ENCODE results near the gene PHKG2.

Gene PHKG2

DNA sequence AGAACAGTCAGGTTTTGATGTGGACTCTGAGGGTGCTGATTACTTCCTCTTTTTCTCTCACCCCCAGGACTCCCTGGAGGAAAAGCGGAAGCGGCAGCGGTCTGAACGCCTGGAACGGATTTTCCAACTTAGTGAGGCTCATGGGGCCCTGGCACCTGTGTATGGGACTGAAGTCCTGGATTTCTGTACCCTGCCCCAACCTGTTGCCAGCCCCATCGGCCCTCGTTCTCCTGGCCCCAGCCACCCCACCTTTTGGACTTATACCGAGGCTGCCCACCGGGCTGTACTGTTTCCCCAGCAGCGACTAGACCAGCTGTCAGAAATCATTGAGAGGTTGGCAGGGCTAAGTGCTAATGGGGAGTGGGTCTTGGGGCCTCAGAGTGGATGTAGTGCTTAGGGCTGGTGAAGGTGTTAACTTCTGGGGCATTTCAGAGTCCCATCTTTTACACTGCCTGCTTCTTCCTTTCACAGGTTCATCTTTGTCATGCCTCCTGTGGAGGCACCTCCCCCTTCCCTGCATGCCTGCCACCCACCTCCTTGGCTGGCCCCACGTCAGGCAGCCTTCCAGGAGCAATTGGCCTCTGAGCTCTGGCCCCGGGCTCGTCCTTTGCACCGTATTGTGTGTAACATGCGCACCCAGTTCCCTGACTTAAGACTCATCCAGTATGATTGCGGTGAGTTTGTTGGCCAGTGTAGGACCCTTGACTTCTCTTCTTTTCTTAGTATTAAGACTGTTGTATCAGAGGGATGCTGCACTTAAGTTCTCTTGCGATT, 19.1 kb upstream of the PHKG2 start:
- no peak for DNase-seq

DNA sequence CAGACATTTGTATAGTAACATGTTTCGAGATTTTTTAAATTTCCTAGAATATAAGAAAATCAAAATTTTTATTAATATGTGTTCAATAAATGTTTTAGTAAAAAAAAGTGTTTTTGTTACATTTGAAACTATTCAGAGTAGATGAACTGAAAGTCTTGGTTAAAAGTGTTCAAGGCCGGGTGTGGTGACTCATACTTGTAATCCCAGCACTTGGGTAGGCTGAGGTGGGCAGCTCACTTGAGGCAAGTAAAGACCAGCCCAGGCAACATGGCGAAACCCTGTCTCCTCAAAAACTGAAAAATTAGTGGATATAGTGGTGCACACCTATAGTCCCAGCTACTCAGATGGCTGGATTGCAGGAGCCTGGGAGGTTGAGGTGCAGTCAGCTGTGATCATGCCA, 16.8 kb upstream of the PHKG2 start:
- no peak for DNase-seq

DNA sequence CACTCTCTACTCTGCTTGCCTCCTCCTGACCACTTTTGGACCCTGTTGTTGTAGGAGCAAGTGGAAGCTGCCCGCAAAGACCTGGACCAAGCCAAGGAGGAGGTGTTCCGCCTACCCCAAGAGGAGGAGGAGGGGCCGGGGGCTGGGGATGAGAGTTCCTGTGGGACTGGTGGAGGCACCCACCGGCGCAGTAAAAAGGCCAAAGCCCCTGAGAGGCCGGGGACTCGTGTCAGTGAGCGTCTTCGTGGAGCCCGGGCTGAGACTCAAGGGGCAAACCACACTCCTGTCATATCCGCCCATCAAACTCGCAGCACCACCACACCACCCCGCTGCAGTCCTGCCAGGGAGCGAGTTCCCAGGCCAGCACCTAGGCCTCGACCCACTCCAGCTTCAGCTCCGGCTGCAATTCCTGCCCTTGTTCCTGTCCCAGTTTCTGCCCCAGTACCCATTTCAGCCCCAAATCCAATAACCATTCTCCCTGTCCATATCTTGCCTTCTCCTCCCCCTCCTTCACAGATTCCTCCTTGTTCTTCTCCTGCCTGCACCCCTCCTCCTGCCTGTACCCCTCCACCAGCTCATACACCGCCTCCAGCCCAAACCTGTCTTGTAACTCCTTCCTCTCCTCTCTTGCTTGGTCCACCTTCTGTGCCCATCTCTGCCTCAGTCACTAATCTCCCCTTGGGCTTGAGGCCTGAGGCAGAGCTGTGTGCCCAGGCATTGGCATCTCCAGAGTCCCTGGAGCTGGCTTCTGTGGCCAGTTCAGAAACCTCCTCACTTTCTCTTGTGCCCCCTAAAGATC, 11.0 kb upstream of the PHKG2 start:
- no peak for DNase-seq

DNA sequence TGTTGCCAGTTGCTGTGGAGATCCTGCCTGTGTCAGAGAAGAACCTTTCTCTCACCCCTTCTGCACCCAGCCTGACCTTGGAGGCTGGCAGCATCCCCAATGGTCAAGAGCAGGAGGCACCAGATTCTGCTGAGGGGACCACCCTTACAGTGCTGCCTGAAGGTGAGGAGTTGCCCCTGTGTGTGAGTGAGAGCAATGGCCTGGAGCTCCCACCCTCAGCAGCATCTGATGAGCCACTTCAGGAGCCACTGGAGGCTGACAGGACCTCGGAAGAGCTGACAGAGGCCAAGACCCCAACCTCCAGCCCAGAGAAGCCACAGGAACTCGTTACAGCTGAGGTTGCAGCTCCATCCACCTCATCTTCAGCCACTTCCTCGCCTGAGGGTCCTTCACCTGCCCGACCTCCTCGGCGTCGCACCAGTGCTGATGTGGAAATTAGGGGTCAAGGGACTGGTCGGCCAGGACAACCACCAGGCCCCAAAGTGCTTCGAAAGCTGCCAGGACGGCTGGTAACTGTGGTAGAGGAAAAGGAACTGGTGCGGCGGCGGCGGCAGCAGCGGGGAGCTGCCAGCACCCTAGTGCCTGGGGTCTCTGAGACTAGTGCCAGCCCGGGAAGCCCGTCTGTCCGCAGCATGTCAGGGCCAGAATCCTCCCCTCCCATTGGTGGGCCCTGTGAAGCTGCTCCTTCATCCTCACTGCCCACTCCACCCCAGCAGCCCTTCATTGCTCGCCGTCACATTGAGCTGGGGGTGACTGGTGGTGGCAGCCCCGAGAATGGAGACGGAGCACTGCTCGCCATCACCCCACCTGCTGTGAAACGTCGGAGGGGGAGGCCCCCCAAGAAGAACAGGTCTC, 10.2 kb upstream of the PHKG2 start:
- no peak for DNase-seq

DNA sequence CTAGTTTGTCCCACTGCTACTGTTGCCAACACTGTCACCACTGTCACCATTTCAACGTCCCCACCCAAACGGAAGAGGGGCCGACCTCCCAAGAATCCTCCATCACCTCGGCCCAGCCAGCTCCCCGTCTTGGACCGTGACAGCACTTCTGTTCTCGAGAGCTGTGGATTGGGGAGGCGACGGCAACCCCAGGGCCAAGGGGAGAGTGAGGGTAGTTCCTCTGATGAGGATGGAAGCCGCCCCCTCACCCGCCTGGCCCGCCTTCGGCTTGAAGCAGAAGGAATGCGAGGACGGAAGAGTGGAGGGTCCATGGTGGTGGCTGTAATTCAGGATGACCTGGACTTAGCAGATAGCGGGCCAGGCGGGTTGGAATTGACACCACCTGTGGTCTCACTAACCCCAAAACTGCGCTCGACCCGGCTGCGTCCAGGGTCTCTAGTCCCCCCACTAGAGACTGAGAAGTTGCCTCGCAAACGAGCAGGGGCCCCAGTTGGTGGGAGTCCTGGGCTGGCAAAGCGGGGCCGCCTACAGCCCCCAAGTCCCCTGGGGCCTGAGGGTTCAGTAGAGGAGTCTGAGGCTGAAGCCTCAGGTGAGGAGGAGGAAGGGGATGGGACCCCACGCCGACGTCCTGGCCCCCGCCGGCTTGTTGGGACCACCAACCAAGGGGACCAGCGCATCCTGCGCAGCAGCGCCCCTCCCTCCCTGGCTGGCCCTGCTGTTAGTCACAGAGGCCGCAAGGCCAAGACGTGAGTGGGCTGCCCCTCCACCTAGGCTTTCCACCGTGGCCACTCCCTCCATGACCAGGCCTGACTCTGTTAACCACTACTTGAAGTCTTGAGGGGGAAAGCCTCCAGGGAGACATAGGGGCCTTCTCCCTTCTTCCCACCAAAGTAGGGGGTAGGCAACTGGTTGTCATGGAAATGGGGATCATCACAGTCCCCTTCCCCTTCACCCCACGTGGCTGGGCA, 9.0 kb upstream of the PHKG2 start:
- DNase-seq = no peak

DNA sequence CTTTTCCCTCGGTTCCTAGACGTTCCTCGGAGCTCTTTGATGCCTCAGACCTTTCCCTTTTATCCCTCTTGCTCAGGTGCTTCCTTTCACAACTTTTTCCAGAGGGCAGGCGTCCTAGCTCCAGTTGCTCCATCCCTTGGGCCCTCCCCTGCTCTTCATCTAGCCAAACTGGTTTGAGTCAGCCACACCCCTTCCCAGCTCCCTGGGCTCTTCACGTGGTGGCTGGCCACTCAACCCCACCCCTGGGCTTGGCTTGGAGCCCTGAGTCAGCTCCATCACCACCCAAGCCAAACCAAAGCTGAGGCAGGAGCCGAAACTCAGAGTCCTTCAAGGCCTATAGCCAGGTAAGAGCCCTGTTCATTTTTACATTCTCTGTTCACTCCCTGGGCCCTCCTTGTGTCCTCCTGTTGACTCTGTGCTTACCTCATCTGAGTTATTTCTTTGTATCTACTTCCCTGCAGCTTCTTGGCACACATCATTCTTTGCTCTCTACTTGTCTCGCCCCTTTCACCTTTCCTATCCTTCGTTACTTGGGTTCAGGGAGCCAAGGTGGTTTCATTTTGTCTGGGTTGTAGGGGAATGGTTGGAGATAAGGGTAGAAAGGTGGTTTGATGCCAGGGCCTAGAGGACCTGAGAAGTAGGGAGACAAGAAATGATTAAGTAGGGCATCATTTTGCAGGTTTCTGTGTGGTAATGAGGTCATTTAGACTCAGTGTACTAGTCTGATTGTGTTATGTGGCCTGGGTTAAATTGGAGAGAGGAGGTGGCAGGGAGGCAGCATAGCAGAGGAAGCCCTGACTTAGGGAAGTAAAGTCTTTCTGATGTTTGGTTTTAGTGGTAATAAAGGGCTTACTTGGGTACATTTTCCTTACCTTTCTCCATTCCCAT, 7.6 kb upstream of the PHKG2 start:
- DNase-seq = no peak

DNA sequence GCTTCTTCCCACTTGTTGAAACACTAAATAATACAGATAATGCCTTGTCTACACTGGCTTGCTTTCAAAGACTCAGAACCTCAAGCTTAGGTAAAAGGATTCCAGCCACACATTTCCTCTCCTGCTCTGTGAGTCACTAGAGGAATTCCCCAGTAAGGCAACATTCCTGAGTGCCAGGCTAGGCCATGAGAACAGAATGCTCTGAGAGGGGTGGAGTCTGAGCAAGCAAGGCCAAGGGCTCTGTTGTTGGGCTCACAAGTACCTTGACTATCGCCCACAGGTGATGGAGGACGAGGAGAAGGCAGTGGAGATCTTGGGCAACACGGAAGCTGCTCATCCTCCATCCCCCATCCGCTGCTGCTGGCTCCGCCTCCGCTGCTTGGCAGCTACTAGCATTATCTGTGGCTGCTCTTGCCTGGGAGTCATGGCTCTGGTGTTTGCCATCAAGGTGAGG, 6.7 kb upstream of the PHKG2 start:
- no peak for DNase-seq

DNA sequence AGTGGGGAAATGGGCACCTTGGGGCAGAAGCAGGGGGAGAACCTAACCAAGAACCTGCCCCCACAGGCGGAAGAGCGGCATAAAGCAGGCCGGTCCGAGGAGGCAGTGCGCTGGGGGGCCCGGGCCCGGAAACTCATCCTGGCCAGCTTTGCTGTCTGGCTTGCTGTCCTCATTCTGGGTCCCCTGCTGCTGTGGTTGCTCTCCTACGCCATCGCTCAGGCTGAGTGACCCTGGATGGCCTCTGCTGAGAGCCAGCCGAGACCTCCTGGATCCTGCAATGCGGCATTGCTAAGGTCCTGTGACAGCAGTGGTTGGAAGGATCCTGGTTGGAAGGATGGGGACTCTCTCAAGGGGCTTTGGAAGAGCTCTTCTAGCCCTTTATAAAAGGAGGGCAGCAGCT, 4.5 kb upstream of the PHKG2 start:
- DNase-seq = no peak

DNA sequence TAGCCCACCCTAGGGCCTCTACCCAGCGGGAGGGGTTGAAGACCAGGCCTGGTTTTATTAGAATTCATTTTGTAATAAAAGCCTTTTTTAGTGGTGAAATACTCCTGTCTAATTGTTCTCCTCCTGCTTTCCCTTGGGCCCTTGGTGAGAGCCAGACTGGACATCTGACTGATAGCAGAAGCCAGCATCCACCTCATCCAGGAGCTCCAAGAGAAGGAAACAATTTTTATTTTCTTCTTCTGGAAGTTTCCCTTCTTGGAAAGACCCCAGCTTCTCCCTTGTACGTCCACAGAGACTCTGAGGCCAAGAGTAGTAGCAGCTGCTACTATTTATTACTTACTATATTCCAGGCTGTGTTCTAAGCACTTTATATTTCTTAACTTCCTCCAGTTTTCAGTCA, 4.0 kb upstream of the PHKG2 start:
- DNase-seq = no peak

DNA sequence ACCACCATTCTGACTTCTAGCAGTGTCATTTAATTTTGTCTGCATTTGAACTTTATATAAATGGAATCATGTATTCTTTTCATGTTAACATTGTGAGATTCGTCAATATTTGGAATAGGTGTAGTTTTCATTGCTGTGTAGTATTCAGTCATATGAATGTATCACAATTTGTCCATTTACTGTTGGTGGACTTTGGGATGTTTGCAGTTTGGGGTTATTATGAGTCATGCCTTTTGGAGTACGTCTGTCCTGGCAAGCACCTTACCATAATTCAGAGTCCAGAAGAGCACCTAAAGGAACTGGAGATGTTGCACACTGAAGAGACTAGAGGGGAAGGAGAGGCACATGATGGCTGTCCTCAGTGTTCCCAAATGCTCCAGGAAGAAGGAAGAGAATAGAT, 3.1 kb upstream of the PHKG2 start:
- no peak for DNase-seq

DNA sequence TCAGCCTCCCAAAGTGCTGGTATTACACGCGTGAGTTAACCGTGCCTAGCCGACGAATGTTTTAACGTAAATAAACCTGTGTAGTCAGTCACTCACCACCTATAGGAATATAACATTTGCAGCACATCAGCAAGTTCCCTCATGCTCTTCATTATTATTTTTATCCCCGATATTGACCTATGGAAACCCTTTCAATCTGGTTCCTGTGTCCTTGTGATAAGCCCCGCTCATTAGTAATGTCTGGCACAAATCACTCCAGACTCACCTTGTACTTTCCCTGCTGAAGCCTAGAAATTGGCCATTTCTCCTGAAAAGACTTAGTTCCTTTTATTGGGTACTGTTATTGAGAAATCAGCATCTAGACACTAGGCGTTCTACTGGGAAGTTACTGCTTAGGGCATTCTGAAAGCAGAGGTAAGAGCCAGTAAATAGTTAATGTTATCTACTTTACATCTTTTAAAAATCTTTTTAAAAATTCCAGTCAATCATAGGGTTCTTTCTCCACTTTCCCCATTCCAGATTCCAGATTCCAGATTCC, 1.5 kb upstream of the PHKG2 start:
- no peak for DNase-seq

DNA sequence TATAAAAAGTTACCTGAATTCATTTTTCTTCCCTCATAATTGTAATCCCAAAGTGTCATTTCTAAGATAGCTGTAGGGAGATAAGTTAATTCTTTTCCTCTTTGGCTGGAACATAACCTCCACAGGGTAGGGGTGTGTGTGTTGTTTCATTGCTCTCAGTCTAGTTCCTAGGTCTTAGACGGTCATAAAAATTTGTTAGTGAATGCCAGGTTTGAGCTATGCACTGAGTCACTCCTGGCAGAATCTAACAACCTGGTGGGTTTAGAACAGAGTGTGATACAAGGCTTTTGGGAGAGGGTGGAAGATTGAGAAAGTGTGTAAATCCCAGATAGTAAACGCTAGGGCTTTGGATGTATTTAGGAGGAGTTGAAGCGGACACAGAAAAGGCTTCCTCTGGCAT, 894 bp upstream of the PHKG2 start:
- no peak for DNase-seq

DNA sequence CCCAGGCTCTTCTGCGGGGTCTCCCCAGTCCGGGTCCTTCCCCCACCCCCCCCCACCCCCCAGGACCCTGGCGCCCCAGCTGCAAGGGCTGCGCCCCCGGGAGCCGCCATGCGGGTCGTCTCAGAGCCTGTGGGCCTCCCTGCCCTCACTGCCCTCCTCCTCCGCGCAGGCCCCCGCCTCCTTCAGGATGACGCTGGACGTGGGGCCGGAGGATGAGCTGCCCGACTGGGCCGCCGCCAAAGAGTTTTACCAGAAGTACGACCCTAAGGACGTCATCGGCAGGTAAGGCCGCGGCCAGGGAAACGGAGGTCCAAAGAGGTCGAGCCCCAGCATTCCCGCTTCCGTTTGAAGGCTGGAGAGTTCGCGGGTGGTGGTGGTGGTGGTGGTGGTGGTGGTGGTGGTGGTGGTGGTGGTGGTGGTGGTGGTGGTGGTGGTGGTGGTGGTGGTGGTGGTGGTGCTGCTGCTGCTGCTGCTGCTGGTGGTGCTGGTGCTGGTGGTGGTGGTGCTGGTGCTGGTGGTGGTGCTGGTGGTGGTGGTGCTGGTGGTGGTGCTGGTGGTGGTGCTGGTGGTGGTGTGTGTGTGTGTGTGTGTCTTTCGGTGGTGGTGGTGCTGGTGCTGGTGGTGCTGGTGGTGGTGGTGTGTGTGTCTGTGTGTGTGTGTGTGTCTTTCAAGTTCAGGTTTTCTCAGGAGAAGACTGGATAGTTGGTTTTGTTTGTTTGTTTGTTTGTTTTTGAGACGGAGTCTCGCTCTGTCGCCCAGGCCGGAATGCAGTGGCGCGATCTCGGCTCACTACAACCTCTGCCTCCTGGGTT, 615 bp downstream of the PHKG2 start:
- DNase-seq = no peak

DNA sequence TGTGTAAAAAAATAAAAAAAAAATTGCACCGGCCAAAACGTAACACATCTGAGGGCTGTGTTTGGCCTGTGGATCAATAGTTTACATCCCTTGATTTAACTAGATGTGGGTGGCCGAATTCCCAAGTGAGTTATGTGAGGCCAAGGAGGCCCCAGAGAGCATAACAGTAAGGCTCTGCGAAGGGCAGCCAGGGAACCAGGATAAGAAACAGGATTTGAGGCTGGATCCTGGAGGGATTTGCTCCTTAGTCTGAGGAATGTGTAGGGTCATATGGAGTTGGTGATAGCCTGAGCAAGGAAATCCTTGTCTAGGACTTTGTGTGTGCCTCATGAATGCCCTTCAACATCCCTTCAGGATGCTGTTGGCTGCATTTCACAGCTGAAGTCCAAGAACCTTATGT, 2.0 kb downstream of the PHKG2 start:
- no peak for DNase-seq

DNA sequence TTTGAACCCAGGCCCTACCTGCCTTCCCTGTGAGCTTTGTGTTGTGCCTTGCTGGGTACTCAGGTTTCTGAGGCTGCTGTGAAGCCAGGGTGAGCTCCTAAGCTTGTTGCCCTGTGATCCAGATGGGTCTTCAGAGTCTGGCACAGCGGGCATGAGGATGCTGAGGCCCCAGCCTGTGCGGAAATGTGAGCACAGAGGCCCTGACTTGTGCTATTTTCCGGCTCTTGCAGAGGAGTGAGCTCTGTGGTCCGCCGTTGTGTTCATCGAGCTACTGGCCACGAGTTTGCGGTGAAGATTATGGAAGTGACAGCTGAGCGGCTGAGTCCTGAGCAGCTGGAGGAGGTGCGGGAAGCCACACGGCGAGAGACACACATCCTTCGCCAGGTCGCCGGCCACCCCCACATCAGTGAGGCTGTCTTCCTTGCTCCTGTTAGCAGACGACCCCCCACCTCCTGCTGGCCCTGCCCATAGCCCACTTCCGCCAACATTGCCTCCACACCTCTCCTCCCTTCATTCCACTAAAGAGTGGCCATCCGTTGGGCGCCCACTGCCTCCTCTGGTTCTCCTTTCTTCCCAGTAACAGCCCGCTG, 2.7 kb downstream of the PHKG2 start:
- no peak for DNase-seq

DNA sequence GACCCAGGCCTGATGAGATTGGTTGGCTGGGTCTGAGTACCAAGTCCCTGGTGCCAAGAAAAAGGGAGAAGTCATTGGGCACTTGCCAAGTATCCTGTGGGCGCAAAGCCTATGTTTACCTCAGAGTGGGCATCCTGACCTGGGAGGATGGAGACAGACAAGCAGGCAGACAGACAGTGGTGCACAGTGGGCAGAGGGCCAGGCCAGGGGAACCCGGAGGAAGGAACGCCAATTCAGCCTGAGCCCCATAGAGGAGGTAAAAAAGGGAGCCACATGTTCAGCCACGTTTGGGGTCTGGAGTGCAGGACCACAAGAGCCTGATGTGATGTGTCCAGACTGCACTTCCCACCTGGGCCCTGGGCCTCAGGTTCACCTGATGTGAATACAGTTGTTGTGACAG, 5.4 kb downstream of the PHKG2 start:
- no peak for DNase-seq

DNA sequence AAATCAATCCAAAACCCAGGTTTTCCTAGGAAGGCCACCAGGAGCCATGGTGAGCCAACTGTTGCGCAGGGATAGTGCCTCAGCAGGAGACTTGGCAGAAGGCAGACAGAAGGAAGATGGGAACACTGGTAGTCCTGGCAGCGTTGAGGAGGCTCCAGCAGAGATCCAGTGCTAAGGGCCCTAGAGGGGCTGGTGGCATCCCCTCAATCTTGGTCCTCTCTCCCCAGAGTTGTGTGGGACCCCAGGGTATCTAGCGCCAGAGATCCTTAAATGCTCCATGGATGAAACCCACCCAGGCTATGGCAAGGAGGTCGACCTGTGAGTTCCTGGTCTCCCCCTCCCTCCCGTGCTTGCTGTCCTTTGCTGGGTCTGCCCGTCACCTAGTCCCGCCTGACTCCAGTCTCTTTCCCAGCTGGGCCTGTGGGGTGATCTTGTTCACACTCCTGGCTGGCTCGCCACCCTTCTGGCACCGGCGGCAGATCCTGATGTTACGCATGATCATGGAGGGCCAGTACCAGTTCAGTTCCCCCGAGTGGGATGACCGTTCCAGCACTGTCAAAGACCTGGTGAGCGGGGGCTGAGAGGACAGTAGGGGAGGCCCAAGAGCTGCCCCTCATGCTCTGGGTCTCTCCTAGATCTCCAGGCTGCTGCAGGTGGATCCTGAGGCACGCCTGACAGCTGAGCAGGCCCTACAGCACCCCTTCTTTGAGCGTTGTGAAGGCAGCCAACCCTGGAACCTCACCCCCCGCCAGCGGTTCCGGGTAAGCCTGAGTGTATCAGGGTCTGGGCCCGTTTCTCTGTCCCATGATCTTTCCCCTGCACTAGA, 7.9 kb downstream of the PHKG2 start:
- no peak for DNase-seq

DNA sequence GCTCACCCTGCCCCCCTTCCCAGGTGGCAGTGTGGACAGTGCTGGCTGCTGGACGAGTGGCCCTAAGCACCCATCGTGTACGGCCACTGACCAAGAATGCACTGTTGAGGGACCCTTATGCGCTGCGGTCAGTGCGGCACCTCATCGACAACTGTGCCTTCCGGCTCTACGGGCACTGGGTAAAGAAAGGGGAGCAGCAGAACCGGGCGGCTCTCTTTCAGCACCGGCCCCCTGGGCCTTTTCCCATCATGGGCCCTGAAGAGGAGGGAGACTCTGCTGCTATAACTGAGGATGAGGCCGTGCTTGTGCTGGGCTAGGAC, 8.5 kb downstream of the PHKG2 start:
- no peak for DNase-seq

DNA sequence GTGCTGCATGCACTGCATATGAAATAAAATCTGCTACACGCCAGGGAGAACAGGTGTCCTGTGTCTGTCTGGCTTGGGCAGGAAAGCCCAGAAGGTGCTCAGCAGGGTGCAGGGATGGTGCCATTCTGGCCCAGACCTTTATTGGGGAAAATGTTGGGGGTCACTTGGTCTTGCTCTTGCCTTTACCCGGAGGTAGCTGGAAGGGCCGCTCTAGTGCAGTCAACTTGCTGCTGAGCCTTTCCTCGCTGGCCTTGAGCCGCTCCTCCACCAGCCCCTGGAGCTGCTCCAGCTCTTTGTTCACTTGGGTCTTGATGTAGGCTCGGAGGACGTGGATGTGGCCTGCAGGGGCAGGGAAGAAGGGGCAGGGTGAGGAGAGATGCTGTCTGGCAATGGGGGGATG, 9.1 kb downstream of the PHKG2 start:
- DNase-seq = no peak

Measured in activated CD4-positive, CD25-positive, alpha-beta regulatory T cell (primary cell).